HFFc6 (cell line): ENCODE results near the gene CHST3. TPM values are rescaled to one million over a fixed set of nuclear protein-coding genes. Genes with fewer than 3 reads are reported as not detected.

ENCODE experiments used
- DNase-seq: peaks from one replicate; pipeline ENCODE4 v3.0.0-alpha.2; 2018
- H3K27ac Mint-ChIP-seq: 2 replicates; pipeline ENCODE4 v1.8.0; 2020; ENCODE audit warnings: mild to moderate bottlenecking, mixed read lengths
- H3K27me3 Mint-ChIP-seq: 2 replicates; pipeline ENCODE4 v1.8.0; 2021; ENCODE audit warnings: mild to moderate bottlenecking, moderate library complexity, mixed read lengths; ENCODE audit not compliant: insufficient read depth
- H3K36me3 Mint-ChIP-seq: 2 replicates; pipeline ENCODE4 v1.8.0; 2021; ENCODE audit warnings: low read depth, mixed read lengths
- H3K4me1 Mint-ChIP-seq: 2 replicates; pipeline ENCODE4 v1.8.0; 2020; ENCODE audit warnings: low read depth, mixed read lengths
- H3K4me3 Mint-ChIP-seq: 2 replicates; pipeline ENCODE4 v1.8.0; 2020; ENCODE audit warnings: mild to moderate bottlenecking, moderate library complexity, mixed read lengths
- H3K9me3 Mint-ChIP-seq: 2 replicates; pipeline ENCODE4 v1.8.0; 2020; ENCODE audit warnings: mild to moderate bottlenecking, mixed read lengths
- total RNA-seq, 6 experiments: library from RNA; stranded (reverse); fragmentation: NEBNext Ultra II Directional; extraction: Animal tissue kit (Norgen Biotek cat#: 25700); gene quantifications; 2 replicates in 1 of 6; 3 replicates in 5 of 6; pipeline ENCODE4 v1.2.3, GENCODE V29; 2021
- TF ChIP-seq, protein P1 (sequence below): fragments of 200-600 bp; sonication (generic); IDR thresholded peaks from 2 replicates; pipeline ENCODE4 v1.5.0; 2021; ENCODE audit warnings: antibody characterized with exemption, mild to moderate bottlenecking

Gene CHST3
- total RNA-seq, 6 experiments from 2014 or later = 34.9 to 48.1 (median 40.3) TPM

DNA sequence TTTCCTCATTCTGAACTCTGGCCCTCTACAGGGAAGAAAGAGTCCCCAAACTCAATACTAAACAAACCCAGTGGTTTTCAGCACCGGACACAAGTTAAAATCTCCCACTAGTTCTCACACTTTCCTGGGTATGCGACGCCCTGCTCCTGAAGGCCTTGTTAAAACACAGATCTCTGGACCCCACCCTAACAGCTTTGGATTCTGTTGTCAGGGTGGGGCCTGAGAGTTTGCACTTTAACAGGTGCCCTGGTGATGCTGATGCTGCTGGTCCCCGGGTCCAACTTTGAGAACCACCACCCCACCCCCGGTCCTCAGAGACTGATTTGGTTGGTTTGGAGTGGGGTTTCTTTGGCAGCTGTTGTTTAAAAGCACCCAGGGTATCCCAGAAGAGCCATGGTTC lies 61.6 kb downstream of the CHST3 start:
- DNase-seq = no peak
- no peaks in the 10 kb centered on the region for H3K9me3 Mint-ChIP-seq
- no peaks in the 10 kb centered on the region; the same call in none of the 2 replicates for H3K27me3 Mint-ChIP-seq
- TF ChIP-seq, protein P1, sequence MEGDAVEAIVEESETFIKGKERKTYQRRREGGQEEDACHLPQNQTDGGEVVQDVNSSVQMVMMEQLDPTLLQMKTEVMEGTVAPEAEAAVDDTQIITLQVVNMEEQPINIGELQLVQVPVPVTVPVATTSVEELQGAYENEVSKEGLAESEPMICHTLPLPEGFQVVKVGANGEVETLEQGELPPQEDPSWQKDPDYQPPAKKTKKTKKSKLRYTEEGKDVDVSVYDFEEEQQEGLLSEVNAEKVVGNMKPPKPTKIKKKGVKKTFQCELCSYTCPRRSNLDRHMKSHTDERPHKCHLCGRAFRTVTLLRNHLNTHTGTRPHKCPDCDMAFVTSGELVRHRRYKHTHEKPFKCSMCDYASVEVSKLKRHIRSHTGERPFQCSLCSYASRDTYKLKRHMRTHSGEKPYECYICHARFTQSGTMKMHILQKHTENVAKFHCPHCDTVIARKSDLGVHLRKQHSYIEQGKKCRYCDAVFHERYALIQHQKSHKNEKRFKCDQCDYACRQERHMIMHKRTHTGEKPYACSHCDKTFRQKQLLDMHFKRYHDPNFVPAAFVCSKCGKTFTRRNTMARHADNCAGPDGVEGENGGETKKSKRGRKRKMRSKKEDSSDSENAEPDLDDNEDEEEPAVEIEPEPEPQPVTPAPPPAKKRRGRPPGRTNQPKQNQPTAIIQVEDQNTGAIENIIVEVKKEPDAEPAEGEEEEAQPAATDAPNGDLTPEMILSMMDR = no peak
- no peak overlapping the region for H3K4me3 Mint-ChIP-seq
- H3K4me1 Mint-ChIP-seq = peaks cover 41% of the 10 kb centered on the region
- H3K27ac Mint-ChIP-seq = no peak overlapping the region
- H3K36me3 Mint-ChIP-seq = no peaks in the 10 kb centered on the region

DNA sequence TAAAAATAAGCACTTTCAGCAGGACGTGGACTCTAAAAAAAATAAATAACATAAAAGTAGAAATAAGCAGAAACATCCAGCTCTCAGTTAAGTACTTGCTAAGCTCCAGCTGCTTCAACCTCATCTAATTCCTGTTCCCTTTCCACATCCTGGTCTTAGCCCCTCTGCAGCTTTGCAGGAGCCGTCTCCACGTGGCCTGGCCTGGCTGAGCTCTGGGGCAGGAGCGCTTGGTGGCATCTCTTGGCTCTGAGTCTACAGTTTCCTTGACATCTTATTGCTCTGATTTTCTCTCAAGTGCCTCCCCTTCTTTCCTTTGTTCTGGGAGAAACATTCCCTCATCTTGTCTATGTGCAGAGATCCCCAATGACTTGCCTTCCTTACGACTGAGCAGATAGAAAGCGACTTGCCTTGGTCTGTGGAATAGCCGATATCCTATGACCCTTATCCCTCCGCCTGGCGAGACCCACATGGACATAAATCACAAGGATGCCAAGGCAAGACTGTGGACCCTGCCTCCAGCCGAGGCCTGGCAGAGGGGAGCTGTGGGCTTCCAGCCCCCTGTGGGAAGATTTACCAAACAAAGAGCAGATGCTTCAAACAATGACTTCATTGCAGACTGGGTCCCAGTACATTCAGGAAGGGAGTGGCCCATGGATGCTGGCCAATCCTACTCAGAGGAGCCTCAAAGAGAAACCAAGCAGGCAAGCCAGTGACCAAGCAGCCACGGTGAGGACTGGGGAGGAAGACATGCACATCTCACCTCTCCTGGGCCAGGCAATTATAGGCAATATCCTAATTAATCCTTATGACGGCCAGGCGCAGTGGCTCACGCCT lies 62.3 kb downstream of the CHST3 start:
- Mint-ChIP-seq H3K4me1 (peaks cover 44% of the 10 kb centered on the region), H3K27ac (no peak overlapping the region), H3K4me3 (peak overlapping the region; percentile 35; the same call in 1 of the 2 replicates), H3K27me3 (peaks cover under 1% of the 10 kb centered on the region), H3K36me3 (no peaks in the 10 kb centered on the region), H3K9me3 (no peaks in the 10 kb centered on the region)
- TF ChIP-seq, protein P1 = no peak
- DNase-seq = peak; percentile 24

DNA sequence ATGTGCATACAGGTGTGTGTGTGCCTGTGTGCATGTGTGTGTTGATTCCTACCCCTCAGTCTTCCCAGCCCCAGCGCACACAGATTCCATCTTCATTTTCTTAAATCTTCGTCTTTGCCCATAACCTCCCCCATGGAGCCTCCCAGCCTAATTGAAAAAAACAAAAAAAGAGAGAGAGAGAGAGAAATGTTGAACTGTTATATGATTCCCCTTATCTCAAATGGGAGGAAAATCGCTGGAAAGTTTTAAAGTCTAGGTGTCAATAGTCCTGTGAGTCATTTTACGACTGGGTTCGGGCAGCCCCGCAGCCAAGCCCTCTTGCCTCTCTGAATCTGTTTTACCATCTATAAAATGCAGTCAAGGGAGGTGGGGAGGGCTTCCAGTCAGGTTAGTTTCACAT lies 63.3 kb downstream of the CHST3 start:
- no peaks in the 10 kb centered on the region for H3K36me3 Mint-ChIP-seq
- H3K27ac Mint-ChIP-seq = no peak overlapping the region
- peaks cover 4% of the 10 kb centered on the region for H3K27me3 Mint-ChIP-seq
- DNase-seq = peak; percentile 28
- no peaks in the 10 kb centered on the region for H3K9me3 Mint-ChIP-seq
- peak overlapping the region; percentile 22 for H3K4me3 Mint-ChIP-seq
- TF ChIP-seq, protein P1 = no peak
- H3K4me1 Mint-ChIP-seq = peaks cover 44% of the 10 kb centered on the region

DNA sequence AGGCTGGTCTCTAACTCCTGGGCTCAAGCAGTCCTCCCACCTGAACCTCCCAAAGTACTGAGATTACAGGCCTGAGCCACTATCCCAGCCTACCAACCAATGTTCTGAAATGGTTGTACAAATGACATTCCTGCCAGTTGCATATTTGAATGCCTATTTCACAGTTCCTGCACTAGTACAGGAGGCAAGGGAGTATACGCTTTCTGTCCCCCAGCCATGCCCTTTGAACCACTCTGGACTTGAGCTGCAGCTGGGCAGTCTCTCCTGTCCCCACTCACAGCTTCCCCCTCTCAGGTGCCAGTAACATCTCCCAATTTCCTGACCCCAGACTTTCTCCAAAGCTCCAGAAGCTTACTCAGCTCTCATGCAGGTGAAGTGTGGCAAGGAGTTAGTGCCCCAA lies 65.2 kb downstream of the CHST3 start:
- TF ChIP-seq, protein P1 = no peak
- peaks cover 41% of the 10 kb centered on the region for H3K4me1 Mint-ChIP-seq
- no peak overlapping the region for H3K4me3 Mint-ChIP-seq
- DNase-seq = no peak
- no peaks in the 10 kb centered on the region for H3K9me3 Mint-ChIP-seq
- H3K27ac Mint-ChIP-seq = no peak overlapping the region
- H3K36me3 Mint-ChIP-seq = no peaks in the 10 kb centered on the region
- H3K27me3 Mint-ChIP-seq = peaks cover 4% of the 10 kb centered on the region

DNA sequence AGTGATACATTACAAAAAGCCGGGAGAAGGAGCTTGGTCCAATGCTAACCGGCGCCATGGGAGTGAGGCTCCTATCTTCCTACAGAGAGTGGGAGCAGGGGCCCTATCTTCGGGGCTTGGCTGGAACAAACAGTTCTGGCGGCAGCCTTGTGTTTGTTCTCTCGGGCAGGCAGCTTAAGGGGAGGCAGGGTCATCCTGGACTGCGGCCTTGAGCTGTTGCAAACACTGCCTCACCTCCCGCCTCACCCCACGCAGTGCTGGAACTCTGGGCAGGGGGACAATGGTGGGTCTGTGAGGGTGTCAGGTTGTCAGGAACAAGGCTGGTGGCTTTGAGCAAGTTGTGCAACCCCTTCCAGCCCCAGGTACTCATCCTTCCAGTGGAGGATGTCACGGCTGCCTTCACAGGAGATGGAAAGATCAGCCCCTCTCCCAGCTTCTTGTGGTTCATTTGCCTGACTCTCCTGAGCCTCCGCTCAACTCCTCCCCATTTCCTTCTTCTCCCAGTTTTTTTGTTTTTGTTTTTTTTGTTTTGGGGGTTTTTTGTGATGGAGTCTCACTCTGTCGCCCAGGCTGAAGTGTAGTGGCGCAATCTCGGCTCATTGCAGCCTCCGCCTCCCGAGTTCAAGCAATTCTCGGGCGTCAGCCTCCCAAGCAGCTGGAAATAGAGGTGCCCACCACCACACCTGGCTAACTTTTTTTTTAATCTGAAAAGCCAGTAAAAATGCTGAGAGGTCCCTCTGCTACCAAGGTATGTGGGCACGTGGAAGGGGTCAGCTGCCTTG lies 66.8 kb downstream of the CHST3 start:
- H3K9me3 Mint-ChIP-seq = no peaks in the 10 kb centered on the region
- peaks cover 4% of the 10 kb centered on the region for H3K27me3 Mint-ChIP-seq
- no peaks in the 10 kb centered on the region for H3K36me3 Mint-ChIP-seq
- H3K4me3 Mint-ChIP-seq = peak overlapping the region; percentile 43; the same call in 1 of the 2 replicates
- TF ChIP-seq, protein P1 = no peak
- peaks cover 39% of the 10 kb centered on the region for H3K4me1 Mint-ChIP-seq
- no peak for DNase-seq
- H3K27ac Mint-ChIP-seq = no peak overlapping the region
